HCT116 (cell line): ENCODE results near the gene MYCL. TPM values are rescaled to one million over a fixed set of nuclear protein-coding genes. Genes with fewer than 3 reads are reported as not detected.

ENCODE experiments used
- ATAC-seq: fragments of 200-7000 bp; cut with Tn5 transposase; 2 replicates; pipeline ENCODE4 v1.9.1; 2020; ENCODE audit warnings: mild to moderate bottlenecking, moderate library complexity
- BruUV-seq: library from RNA; stranded (reverse); fragments of 400-500 nt; replicated peaks from 2 replicates; lab custom pipeline; 2021; lab: Mats Ljungman, UMichigan
- CTCF ChIA-PET: fragments of 300-600 bp; sonication (Branson Sonifier 250); formaldehyde crosslinking; loops from one replicate; lab custom pipeline; 2021; ENCODE audit warnings: antibody characterized with exemption; lab: Charles Lee
- POLR2A ChIA-PET: fragments of 300-600, 350-600 bp; sonication (Branson Sonifier 250); formaldehyde crosslinking; loops from one replicate; lab custom pipeline; 2021; ENCODE audit warnings: antibody characterized with exemption; lab: Charles Lee
- RAD21 ChIA-PET, 2 experiments: fragments of 300-600 bp; sonication (Branson Sonifier 250); formaldehyde crosslinking; loops; one replicate each; lab custom pipeline; 2023; ENCODE audit warnings: low total read pairs in 2 of 2; ENCODE audit not compliant: uncharacterized antibody in 2 of 2, unreplicated experiment in 2 of 2, low non-redundant PET in 1 of 2; lab: Charles Lee
- DNase-seq: peaks from one replicate; pipeline ENCODE4 v3.0.0-alpha.2; 2010; ENCODE audit warnings: low read depth, low spot score
- H2AFZ ChIP-seq: fragments of 200-600 bp; shearing (Covaris generic), sonication (generic); 2 replicates; pipeline ENCODE4 v1.6.1; 2017; ENCODE audit warnings: low read depth, mixed run types, mixed read lengths, antibody characterized with exemption, low read length; ENCODE audit not compliant: poor library complexity, severe bottlenecking
- H3K27ac ChIP-seq: 2 replicates; pipeline ENCODE4 v1.5.1; 2012; ENCODE audit warnings: low read depth, low read length
- H3K27me3 ChIP-seq: fragments of 200-600 bp; sonication (generic); 2 replicates; pipeline ENCODE4 v1.6.1; 2016; ENCODE audit warnings: mixed run types, low read length, mixed read lengths; ENCODE audit not compliant: insufficient read depth
- H3K36me3 ChIP-seq, 2 experiments: fragments of 200-500 bp in 1 of 2; fragments of 200-600 bp in 1 of 2; sonication (Bioruptor generic) in 1 of 2; sonication (generic) in 1 of 2; 2 replicates each; pipeline versions ENCODE4 v1.5.1 to v1.6.1; 2014 to 2016; ENCODE audit warnings: low read length in 2 of 2, inconsistent platforms in 1 of 2, mixed read lengths in 1 of 2, mixed run types in 1 of 2; ENCODE audit not compliant: insufficient read depth in 2 of 2, control insufficient read depth in 1 of 2
- H3K4me1 ChIP-seq, 2 experiments: fragments of 200-600 bp in 1 of 2; sonication (generic) in 1 of 2; 2 replicates each; pipeline versions ENCODE4 v1.5.1 to v1.6.1; 2012 to 2017; ENCODE audit warnings: low read length in 2 of 2, inconsistent platforms in 1 of 2, mild to moderate bottlenecking in 1 of 2, mixed read lengths in 1 of 2, mixed run types in 1 of 2, moderate library complexity in 1 of 2; ENCODE audit not compliant: insufficient read depth in 2 of 2, control insufficient read depth in 1 of 2
- H3K4me2 ChIP-seq: fragments of 200-600 bp; sonication (generic); 2 replicates; pipeline ENCODE4 v1.6.1; 2017; ENCODE audit warnings: mixed run types, low read length, mixed read lengths
- H3K4me3 ChIP-seq, 2 experiments: fragments of 200-600 bp in 1 of 2; sonication (generic) in 1 of 2; replicated peaks in 1 of 2; 2 replicates each; pipeline ENCODE4 v1.5.1; 2011 to 2016; ENCODE audit warnings: low read length in 2 of 2, control low read depth in 1 of 2, low read depth in 1 of 2, mild to moderate bottlenecking in 1 of 2, mixed read lengths in 1 of 2, mixed run types in 1 of 2
- H3K79me2 ChIP-seq: fragments of 200-600 bp; sonication (generic); 2 replicates; pipeline ENCODE4 v1.6.1; 2017; ENCODE audit warnings: mild to moderate bottlenecking, mixed run types, low read length, moderate library complexity, mixed read lengths; ENCODE audit not compliant: insufficient read depth
- H3K9ac ChIP-seq: fragments of 200-600 bp; sonication (generic); 2 replicates; pipeline ENCODE4 v1.6.1; 2016; ENCODE audit warnings: low read length, mixed read lengths
- H3K9me2 ChIP-seq: fragments of 200-600 bp; sonication (generic), shearing (Covaris generic); 2 replicates; pipeline ENCODE4 v1.6.1; 2017; ENCODE audit warnings: mixed run types, mild to moderate bottlenecking, moderate library complexity; ENCODE audit not compliant: insufficient read depth
- H3K9me3 ChIP-seq, 2 experiments: fragments of 200-500 bp in 1 of 2; fragments of 200-600 bp in 1 of 2; sonication (Bioruptor generic) in 1 of 2; sonication (generic) in 1 of 2; 2 replicates each; pipeline ENCODE4 v1.6.1; 2014 to 2017; ENCODE audit warnings: low read length in 2 of 2, mixed read lengths in 2 of 2, inconsistent platforms in 1 of 2, low read depth in 1 of 2, mild to moderate bottlenecking in 1 of 2, mixed run types in 1 of 2, moderate library complexity in 1 of 2; ENCODE audit not compliant: control insufficient read depth in 1 of 2, insufficient read depth in 1 of 2
- H4K20me1 ChIP-seq: fragments of 200-600 bp; sonication (generic), shearing (Covaris generic); 2 replicates; pipeline ENCODE4 v1.6.1; 2017; ENCODE audit warnings: mixed run types, mild to moderate bottlenecking, moderate library complexity; ENCODE audit not compliant: insufficient read depth
- CEBPB ChIP-seq: IDR thresholded peaks from 2 replicates; pipeline ENCODE4 v1.6.1; 2012; ENCODE audit warnings: low read depth
- EGR1 ChIP-seq: IDR thresholded peaks from 2 replicates; pipeline ENCODE4 v1.6.1; 2012; ENCODE audit warnings: low read depth
- EZH2 ChIP-seq: fragments of 200-600 bp; sonication (generic); IDR thresholded peaks from 2 replicates; pipeline ENCODE4 v1.6.1; 2017; ENCODE audit warnings: antibody characterized with exemption, mixed run types
- POLR2A ChIP-seq: IDR thresholded peaks from 2 replicates; pipeline ENCODE4 v1.7.0; 2011; ENCODE audit warnings: borderline replicate concordance; ENCODE audit not compliant: insufficient read depth, insufficient read length; ENCODE audit errors: extremely low read depth
- POLR2AphosphoS5 ChIP-seq: IDR thresholded peaks from 2 replicates; pipeline ENCODE4 v1.6.1; 2011; ENCODE audit warnings: mild to moderate bottlenecking, low read depth, low read length, moderate library complexity
- SIN3A ChIP-seq: IDR thresholded peaks from 2 replicates; pipeline ENCODE4 v1.6.1; 2012; ENCODE audit warnings: low read depth
- SRF ChIP-seq: IDR thresholded peaks from 2 replicates; pipeline ENCODE4 v1.6.1; 2012; ENCODE audit warnings: low read depth
- YY1 ChIP-seq: IDR thresholded peaks from 2 replicates; pipeline ENCODE4 v1.6.1; 2011; ENCODE audit warnings: low read length, low read depth, moderate library complexity, mild to moderate bottlenecking; ENCODE audit not compliant: insufficient replicate concordance; ENCODE audit errors: extremely low read depth
- ZNF274 ChIP-seq: fragments of 200-500 bp; sonication (Bioruptor generic); IDR thresholded peaks from 2 replicates; pipeline ENCODE4 v1.6.1; 2014; ENCODE audit warnings: mild to moderate bottlenecking, low read depth, low read length, inconsistent platforms
- intact Hi-C: fragments of 100-400 bp; cut with micrococcal nuclease; formaldehyde crosslinking; loops from 2 replicates; pipeline ENCODE4 v1.10.0; 2022
- total RNA-seq: library from RNA; stranded (reverse); gene quantifications from one replicate; pipeline ENCODE4 v1.2.1, GENCODE V29; 2021; ENCODE audit not compliant: unreplicated experiment

The MYCL gene
- total RNA-seq, 1 experiment from 2014 or later: 10.0 TPM

- H3K4me1 ChIP-seq: peaks cover 0 to 5% of the 10 kb centered on the region in 2 experiments; a peak in 2 of 4 replicates
- no peaks in the 10 kb centered on the region for H3K27me3 ChIP-seq
- no peaks in the 10 kb centered on the region for H3K9me3 ChIP-seq
- no peak overlapping the region for H3K4me2 ChIP-seq
- no peaks in the 10 kb centered on the region for H3K9me2 ChIP-seq
- no peak for ATAC-seq
- TF ChIP-seq ZNF274 (no peak), SIN3A (no peak), EGR1 (no peak), CEBPB (no peak), SRF (no peak), POLR2AphosphoS5 (no peak), YY1 (no peak), EZH2 (no peak)
- peaks cover 5% of the 10 kb centered on the region in 2 experiments; a peak in 2 of 4 replicates for H3K36me3 ChIP-seq
- H3K79me2 ChIP-seq: peaks cover 100% of the 10 kb centered on the region
- ChIA-PET RAD21 (no interaction called here), CTCF (no interaction called here), POLR2A (no interaction called here)
- H2AFZ ChIP-seq: no peak overlapping the region
- no peak for DNase-seq
- H3K27ac ChIP-seq: no peak overlapping the region
- H3K4me3 ChIP-seq: no peak overlapping the region
- BruUV-seq: no TSS peak
- peaks cover 20% of the 10 kb centered on the region for H4K20me1 ChIP-seq
- intact Hi-C loops: no loop called here
- no peak overlapping the region for H3K9ac ChIP-seq
Measured at GRCh38 chr1:39876144-39876543, 25.6 kb downstream of the MYCL start.

- ChIA-PET POLR2A (no interaction called here), CTCF (no interaction called here), RAD21 (no interaction called here)
Measured at GRCh38 chr1:39872698-39873097, 29.0 kb downstream of the MYCL start.

More at GRCh38 chr1:39872698-39873097, 29.0 kb downstream of the MYCL start:
- ATAC-seq (no peak), DNase-seq (no peak)
- Histone ChIP-seq H3K27ac (no peak overlapping the region), H3K4me3 (no peak overlapping the region), H4K20me1 (peaks cover 12% of the 10 kb centered on the region), H2AFZ (no peak overlapping the region), H3K27me3 (no peaks in the 10 kb centered on the region), H3K79me2 (peaks cover 88% of the 10 kb centered on the region), H3K9me3 (no peaks in the 10 kb centered on the region), H3K36me3 (peaks cover 5% of the 10 kb centered on the region in 2 experiments; a peak in 2 of 4 replicates), H3K4me1 (peaks cover 0 to 5% of the 10 kb centered on the region in 2 experiments; a peak in 2 of 4 replicates), H3K9ac (no peak overlapping the region), H3K4me2 (no peak overlapping the region), H3K9me2 (no peaks in the 10 kb centered on the region)
- BruUV-seq: no TSS peak
- intact Hi-C loops: no loop called here
- TF ChIP-seq ZNF274 (no peak), POLR2A (no peak)
